GM11168 (cell line): Measurements from ENCODE around the gene HGFAC.

Experiments used
- in situ Hi-C: fragments of 300-500 bp; cut with MboI; formaldehyde crosslinking; loops from one replicate; pipeline ENCODE4 v1.12.0; 2022; ENCODE audit warnings: low sequenced_read_pairs; ENCODE audit not compliant: unreplicated experiment

HGFAC gene

DNA sequence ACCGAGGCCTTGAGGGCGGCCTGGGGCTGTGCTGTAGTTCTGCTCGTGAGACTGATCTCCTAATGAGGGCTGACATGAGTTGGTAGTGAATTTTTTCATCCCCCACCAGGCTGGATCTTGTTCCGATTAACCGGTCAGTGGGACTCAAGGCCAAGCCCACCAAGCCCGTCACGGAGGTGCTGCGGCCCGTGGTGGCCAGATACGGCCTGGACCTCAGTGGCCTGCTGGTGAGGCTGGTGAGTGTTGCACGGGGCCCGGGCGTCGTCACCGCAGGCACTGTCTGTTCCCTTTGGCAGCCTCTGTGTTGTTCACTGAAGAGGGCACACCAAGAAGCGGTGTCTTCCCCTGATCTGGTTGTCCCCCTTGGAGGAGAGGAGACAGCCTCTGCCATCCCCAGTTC lies 18.4 kb upstream of the HGFAC start:
- in situ Hi-C loops: no loop called here

DNA sequence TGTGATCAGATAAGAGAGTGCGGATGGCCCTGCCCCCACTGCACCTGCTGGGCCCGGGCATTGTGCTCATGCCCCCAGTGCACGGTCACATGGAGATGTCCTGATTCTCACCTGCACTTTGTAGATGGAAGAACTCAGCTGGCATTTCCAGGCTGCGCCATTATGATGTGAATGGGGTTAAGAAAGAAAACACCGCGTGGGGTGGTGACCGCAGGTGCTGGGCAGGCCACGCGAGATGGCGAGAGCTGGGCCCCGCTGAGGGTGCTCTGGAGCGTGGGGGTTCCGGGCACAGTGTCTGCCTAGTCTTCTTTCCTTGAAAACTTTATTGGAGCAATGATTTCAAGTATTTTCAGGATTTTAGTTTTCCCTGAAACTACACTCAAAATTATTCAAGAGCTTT lies 17.8 kb upstream of the HGFAC start:
- in situ Hi-C loops: no loop called here

DNA sequence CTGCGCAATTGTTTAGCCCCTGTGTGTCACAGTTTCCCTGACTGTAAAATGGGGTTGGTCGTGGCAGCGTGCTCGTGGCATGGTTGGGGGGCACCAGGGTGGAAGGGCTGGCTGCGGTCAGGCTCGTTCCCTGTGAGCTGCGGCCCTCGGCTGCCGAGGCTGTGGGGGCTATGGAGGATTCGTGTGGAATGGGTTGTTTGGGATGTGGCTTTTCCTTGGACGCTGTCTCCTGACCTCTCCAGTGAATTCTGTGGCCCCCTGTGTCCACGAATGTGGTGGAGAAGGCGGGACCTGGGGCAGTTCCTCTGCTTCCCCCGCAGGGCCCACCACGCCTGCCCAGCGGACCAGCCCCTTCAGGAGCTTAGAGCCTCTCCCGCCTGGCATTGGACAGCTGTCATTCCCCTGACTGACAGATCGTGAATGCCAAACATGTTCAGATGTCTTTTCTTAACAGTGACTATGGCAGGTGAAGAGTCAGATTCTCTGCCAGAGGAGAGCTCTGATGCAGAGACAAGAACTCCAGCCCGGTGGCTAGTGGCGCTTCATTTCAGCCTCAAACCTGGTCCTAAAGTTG lies 17.2 kb upstream of the HGFAC start:
- in situ Hi-C loops: no loop called here

DNA sequence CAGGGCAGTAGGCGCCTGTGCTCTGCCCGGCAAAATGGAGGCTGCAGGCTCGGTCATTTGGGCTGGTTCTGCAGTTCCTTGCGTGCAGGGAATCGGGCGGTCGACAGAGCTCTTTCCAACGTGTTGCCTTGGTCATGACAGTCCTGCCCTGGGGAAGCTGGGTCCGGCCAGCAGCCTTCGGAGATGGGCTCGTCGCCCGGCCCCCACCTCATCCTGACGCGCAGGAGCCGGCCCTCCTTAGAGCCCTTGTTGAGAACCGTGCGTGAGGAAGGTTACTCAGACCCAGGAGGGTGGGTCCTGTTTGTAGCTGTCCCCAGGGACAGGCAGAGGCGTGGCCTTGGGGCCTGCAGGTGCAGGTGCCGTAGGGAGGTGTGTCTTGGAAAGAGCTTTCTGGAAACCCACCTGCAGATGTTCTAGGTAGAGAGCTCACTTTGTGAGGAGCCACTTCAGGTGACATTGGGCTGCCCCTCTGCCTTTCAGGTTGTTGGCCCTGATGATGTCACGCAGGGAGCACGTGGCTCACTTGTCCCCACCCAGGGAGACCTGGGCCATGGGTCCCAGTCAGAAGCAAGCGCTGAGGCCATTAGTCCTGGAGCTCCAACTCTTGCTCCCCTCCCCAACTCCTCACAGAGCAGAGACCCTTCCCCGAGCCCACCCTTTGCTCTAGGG lies 15.2 kb upstream of the HGFAC start:
- in situ Hi-C loops: no loop called here

DNA sequence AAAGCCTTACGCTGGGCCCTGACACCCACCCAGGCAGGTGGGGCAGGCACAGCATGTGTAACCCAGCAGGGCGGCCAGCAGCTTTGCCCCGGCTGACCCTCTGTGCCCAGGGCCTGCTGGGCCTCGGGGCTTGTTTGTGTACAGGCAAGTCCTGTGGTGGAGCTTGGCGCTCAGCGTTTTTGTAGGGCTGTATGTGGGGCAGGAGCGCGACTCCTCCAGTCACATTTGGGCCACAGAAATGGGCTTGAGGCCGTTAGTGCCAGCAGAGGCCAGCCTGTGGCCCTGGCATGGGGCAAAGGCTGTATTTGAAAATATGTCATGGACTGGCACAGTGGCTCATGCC lies 14.7 kb upstream of the HGFAC start:
- in situ Hi-C loops: no loop called here

DNA sequence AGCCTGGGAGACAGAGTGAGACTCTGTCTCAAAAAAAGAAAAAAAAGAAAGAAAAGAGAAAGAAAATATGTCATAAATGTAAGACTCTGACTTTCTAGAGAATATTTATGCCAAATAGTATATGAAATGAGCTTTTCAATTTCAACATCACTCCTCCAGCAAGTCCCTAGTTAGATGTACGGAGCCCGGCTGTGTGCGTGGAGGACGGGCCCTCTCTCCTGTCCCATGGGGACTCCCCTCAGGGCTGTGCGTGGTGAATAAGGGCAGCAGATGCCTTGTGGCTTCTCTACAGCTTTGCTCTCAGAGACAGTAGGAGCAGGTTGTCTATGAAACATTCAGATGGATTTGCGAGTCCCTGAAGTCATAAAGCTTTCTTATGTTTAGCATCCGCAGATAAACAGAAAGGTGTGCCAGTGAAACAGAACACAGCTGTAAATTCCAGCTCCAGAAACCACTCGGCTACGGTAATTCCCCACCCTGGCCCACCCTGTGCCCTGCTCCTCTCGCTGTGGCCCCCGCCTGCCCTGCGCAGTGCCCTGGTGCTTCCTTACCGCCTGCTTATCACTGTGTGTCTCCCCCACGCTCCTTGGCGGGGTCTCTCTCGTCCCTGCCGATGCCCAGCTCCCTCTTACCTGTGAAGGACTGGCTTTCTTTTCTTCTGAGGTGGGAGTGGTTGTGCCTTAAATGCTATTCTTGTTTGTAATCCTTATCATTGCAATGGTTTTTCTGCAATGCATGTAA lies 13.9 kb upstream of the HGFAC start:
- in situ Hi-C loops: no loop called here

DNA sequence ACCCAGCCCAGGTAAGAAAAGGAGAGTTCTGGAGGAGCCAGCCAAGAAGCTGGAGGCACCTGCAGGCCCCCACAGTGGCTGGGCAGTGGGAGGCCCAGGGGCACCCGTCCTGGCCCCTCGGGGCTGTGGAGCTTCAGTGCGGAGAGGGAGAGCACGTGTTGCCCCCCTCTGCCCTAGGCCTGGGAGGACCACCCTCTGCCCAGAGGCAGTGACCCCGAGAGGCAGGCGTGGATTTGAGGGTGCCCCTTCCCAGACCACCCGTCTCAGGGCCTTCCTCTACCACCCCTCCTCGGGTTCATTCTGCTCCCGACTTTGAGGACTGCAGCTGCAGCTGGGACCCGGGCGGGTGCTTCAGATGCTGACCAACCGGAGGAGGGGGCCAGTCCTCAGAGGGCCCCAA lies 12.1 kb upstream of the HGFAC start:
- in situ Hi-C loops: loop anchor here (10.0 kb wide), 1 partner anchor 45 kb away; no protein-coding TSS in a partner anchor

DNA sequence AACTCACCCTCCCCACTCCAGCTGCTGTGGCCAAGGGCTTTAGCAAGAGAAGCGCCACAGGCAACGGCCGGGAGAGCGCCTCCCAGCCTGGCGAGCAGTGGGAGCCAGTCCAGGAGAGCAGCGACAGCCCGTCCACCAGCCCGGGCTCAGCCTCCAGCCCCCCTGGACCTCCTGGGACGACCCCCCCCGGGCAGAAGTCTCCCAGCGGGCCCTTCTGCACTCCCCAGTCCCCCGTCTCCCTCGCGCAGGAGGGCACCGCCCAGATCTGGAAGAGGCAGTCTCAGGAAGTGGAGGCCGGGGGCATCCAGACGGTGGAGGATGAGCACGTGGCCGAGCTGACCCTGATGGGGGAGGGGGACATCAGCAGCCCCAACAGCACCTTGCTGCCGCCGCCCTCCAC lies 11.2 kb upstream of the HGFAC start:
- in situ Hi-C loops: loop anchor here (10.0 kb wide), 1 partner anchor 46 kb away; no protein-coding TSS in a partner anchor

DNA sequence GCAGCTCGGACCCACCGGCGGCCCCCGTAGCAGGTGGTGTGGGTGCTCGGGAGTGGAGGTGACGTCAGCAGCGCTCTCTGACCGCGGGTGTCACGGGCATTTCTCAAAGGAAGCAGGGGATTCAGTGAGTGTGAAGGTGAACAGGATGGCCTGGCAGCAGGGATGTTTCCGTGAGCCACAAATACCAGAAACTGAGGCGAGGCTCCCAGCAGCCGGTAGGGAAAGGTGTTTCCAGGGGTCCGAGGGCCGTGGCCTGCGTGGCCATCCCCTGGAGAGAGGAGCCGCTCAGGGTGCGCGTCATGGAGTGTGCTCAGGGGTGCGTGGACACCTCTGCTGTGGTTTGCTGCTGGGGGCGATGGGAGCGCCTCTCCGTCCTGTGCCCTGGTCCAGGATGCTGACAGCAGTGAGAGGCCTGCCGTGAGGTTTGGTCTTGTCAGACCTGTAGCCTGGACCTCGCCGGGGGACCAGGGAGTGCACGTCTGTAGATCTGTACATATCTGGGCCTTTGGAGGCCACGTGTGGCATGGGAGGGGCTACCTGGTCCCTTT lies 10.2 kb upstream of the HGFAC start:
- in situ Hi-C loops: loop anchor here (10.0 kb wide), 1 partner anchor 47 kb away; no protein-coding TSS in a partner anchor

DNA sequence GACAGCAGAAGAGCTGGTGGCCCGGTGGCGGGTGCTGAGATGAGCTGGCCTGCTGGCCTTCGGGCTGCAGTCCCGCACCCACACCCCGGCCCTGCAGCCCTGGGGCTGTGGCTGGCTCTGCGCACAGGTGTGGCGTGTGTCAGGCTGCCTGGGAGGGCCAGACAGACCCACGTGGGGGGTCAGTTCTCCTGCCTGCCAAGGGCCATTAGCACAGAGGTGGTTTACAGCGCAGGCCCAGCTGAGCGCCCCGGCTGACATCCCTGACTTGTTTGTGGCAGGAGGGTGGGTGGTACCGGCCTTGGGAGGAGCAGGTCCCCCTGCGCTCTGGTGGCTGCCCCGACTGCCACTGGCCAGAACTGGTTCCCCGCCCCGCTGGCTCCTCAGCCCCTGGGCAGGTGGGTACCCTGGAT lies 9.4 kb upstream of the HGFAC start:
- in situ Hi-C loops: loop anchor here (10.0 kb wide), 1 partner anchor 48 kb away; no protein-coding TSS in a partner anchor

DNA sequence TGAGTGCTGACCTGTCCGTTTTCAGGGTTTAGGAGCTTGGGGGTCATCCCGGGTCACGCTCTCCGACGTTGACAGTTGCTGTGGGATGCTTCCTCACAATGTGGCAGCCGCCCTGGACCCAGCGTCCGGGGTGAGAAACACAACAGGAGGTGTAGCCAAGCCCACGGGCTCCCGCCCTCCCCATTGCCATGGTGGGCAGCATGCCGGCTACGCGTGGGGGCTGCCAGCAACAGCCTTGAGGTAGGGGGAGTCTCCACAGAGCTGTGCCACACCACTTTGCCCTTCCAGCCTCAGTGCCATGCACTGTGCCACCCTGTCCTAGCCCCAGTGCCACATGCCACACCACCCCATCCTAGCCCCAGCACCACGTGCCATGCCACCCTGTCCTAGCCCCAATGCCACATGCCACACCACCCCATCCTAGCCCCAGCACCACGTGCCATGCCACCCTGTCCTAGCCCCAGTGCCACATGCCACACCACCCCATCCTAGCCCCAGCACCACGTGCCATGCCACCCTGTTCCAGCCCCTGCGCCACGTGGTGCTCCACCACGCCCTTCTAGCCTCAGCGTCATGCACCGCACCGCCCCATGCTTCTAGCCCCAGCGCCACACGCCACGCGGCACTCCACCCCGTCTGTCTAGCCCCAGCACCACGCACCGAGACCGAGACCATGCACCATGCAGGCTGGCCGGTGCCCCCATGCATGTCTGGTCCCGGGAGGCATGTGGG lies 8.5 kb upstream of the HGFAC start:
- in situ Hi-C loops: loop anchor here (10.0 kb wide), 1 partner anchor 49 kb away; no protein-coding TSS in a partner anchor

DNA sequence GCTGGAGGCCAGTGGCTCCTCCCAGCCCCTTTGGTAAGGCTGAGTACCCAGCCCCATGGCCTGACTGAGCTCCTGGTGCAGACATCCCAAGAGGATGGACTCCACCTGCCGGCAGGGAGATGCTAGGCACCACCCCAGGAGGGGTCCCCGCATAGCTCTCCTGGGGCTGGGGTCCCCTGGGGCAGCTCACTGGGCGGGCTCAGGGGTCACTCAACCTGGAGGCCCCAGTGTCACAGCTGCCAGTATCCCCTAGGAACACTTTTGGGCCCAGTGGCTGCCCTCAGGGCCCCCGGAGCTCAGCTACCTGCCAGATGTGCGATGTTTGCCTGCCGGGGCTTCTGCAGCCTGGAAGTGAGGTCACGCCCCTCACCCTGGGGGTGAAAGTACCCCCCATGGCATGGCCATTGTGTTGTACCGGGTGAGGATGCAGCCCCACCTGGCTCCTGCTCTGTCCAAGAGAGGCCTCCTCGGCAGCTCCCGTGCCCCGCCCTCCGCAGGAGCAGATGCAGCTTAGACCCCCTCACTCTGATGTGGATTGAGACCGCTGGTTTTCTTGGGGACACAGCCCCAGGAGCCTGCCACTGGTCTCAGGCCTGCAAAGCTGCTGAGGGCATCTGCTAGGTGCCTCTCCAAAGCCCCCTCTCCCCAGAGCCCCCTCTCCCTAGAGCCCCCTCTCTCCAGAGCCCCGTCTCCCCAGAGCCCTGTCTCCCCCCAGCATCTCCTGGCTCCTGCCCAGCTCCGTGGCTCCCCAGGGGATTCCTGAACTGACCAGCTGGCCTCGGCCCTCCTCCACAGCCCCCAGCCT lies 6.7 kb upstream of the HGFAC start:
- in situ Hi-C loops: loop anchor here (10.0 kb wide), 1 partner anchor 50 kb away; no protein-coding TSS in a partner anchor

DNA sequence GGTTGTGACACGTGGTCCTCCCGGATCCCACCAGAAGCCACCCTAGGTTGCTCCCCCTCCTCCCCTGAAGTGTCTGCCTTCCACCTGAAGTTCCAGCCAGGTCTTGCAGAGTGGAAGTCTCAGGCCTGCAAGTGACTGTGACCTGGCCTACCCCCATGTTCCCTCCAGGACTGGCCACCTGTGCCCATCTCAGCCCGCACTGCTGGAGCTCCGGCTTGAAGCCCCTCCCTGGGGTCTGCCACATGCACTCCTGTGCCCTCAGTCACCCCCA lies 6.1 kb upstream of the HGFAC start:
- in situ Hi-C loops: loop anchor here (10.0 kb wide), 1 partner anchor 51 kb away; no protein-coding TSS in a partner anchor

DNA sequence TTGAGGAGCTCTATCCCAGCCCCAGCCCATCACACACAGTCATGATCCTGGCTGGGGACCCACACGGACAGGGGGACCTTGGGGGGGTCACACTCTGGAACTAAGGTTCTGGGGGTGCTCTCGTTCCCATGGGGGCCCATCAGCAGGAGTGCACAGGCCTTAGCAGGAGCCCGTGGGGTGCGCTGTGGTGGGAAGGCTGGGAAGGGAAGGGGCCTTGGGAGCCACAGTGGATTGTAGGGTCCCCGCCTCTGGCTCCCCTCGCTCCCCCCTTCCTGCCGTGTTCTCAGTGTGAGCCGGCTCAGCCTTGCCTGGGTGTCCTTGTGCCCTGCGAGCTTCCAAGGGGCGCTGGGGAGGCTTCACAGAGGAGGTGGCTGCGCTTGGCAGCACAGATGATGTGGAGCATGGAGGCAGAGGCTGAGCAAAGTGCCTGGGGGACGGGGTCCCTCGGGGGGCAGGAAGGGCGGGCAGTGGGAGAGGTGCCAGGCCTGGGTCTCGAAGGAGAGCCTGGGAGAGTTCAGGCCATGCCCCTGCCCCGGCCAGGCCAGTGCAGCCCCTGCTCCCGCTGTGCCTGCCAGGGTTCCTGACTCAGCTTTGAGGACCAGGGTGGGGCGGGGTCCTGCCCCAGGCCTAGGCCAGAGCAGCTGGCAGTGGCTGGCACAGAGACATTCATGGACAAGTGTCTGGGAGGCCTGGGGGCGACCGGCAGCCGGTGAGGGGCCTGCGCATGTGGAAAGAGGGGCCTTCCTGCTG lies 5.5 kb upstream of the HGFAC start:
- in situ Hi-C loops: loop anchor here (10.0 kb wide), 1 partner anchor 51 kb away; no protein-coding TSS in a partner anchor

DNA sequence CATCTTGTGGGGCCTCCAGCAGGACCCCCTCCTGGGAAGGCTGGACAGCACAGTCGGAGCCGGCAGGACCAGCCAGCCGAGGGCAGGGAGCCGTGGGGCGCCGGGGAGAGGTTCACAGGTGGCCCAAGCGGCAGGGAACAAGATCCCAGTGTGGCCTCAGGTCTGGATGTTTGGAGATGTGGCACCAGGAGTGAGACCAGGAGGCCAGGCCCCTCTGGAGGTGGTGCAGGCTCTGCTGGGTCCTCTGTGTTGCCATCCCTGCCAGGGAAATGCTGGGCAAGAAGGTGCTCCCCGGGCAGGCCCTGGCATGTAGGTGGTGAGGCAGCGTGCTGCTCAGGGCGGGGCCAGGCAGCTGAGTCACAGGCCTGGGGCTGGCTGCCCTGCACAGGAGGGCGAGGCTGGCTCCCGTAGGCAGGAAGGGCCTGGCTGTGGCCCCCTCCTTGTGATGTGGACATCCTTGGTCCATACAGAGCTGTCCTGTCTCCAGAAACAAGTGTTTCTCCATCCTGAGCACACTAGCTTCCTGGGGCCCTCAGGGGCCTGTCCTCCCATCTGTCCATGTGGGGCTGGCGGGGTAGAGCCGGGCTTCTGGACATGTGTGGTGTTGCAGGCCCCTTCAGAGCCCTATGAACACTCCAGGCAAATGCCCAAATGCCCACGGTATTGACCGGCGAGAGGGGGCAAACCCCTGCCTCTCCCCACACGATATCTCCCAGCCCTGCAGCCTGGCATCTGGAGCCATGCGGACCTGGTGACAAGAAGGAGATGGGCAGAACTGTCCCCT lies 4.8 kb upstream of the HGFAC start:
- in situ Hi-C loops: loop anchor here (10.0 kb wide), 1 partner anchor 52 kb away; no protein-coding TSS in a partner anchor

DNA sequence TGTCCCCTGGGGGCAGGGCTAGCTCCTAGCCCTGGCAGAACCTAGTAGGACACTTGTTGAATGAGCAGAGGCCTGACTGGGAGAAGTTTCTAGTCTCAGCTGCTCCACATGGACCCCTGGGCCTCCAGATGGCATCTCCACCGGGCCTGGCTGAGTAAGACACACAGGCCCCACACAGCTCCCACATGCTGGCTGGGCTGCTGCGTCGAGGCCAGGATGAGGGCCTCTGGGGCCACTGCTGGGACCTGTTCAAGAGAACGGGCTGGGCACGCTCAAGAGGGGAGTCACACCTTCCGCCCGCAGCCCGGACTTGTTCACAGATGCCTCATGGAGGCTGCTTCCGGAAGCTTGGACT lies 4.2 kb upstream of the HGFAC start:
- in situ Hi-C loops: loop anchor here (10.0 kb wide), 1 partner anchor 53 kb away; no protein-coding TSS in a partner anchor

DNA sequence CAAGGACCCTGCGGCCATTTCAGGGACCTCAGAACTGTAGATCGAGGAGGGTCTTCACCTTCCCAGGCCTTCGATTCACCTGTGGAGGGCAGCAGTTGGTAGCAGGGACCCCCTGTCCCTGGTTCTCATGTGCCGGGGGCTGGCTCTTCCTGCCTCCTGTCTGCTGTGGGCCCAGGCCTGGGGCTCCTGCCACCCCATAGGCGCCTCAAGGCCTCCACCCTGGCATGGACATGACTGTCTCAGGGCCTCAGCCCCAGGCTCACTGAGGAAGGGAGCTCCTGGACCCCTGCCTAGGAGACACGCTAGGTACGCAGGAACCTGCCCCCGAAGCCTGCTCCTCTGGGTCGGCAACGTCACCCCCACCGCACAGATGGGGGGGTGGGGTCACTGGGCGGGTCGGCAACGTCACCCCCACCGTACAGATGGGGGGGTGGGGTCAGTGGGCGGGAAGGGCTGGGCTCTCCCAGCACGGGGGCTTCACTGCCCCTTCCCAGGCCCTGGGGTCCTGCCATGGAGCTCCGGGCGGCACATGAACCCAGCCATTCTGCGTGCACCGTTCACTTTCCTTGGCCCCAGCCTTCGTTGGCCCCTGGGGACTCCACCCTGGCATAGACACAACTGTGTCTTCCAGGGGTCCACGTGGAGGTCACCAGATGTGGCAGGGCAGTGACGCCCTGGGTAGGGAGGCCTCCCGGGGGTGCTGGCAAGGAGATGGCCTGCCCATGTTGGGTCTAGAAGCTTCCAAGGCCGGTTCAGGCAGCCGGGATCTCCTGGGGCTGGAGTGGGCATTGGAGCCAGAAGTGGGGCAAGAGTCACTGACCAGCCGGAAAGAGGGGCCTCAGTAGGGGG lies 3.5 kb upstream of the HGFAC start:
- in situ Hi-C loops: loop anchor here (10.0 kb wide), 1 partner anchor 53 kb away; no protein-coding TSS in a partner anchor
